ENCODE measurements around the gene MUC4. TPM values are rescaled to one million over a fixed set of nuclear protein-coding genes. Genes with fewer than 3 reads are reported as not detected.
A peak's percentile ranks its signal among the peaks of the same experiment; 100 is the strongest.
"Not testable (repeated sequence)": the region's sequence is repeated elsewhere in the genome, so short reads cannot be mapped to it uniquely, and the experiment has no call there.

MUC4 gene
- total RNA-seq, 1 donor from 2014 or later: not detected

- H3K4me3 Mint-ChIP-seq; H3K27ac Mint-ChIP-seq; H3K79me2 ChIP-seq (ENCODE audit: low read depth); H3K9me3 ChIP-seq (ENCODE audit: low read depth); H3K4me2 ChIP-seq; DNase-seq (ENCODE audit: low spot score); H3K9ac ChIP-seq; H2AFZ ChIP-seq (replicated peaks); H3K27ac ChIP-seq; H3K36me3 ChIP-seq; H4K20me1 ChIP-seq (ENCODE audit: low read depth); H3K9me3 Mint-ChIP-seq; H3K4me3 ChIP-seq; H3K27me3 ChIP-seq; H3K27me3 Mint-ChIP-seq (ENCODE audit: insufficient read depth, low read depth): not testable (repeated sequence)
- Mint-ChIP-seq H3K36me3 (peaks cover 10% of the 10 kb centered on the region), H3K4me1 (peaks cover 38% of the 10 kb centered on the region)
- peaks cover 14% of the 10 kb centered on the region for H3F3A ChIP-seq (ENCODE audit: low read depth)
- peaks cover 13% of the 10 kb centered on the region for H3K4me1 ChIP-seq
These were observed 92.0 kb downstream of the MUC4 start for GRCh38 chr3:195719514-195720254.

- Mint-ChIP-seq H3K4me1 (peaks cover 38% of the 10 kb centered on the region), H3K27me3 (ENCODE audit: insufficient read depth, low read depth) (peaks cover 6% of the 10 kb centered on the region), H3K9me3 (peaks cover 2% of the 10 kb centered on the region), H3K27ac (peak overlapping the region; percentile 2), H3K36me3 (peaks cover 15% of the 10 kb centered on the region), H3K4me3 (peak overlapping the region; percentile 24)
- Histone ChIP-seq H3K79me2 (ENCODE audit: low read depth) (no peaks in the 10 kb centered on the region), H3F3A (ENCODE audit: low read depth) (peaks cover 14% of the 10 kb centered on the region), H3K27me3 (no peaks in the 10 kb centered on the region), H3K27ac (no peak overlapping the region), H2AFZ (replicated peaks) (no peak overlapping the region), H3K9ac (no peak overlapping the region), H3K4me1 (peaks cover 13% of the 10 kb centered on the region), H4K20me1 (ENCODE audit: low read depth) (no peaks in the 10 kb centered on the region), H3K9me3 (ENCODE audit: low read depth) (no peaks in the 10 kb centered on the region), H3K36me3 (no peaks in the 10 kb centered on the region), H3K4me2 (peak overlapping the region; percentile 4), H3K4me3 (no peak overlapping the region)
- no peak for TF ChIP-seq EZH2phosphoT487 (IDR thresholded peaks at IDR 0.05)
- TF ChIP-seq EZH2 (IDR thresholded peaks at IDR 0.05): no peak
- no peak for TF ChIP-seq CTCF (IDR thresholded peaks at IDR 0.05)
- DNase-seq (ENCODE audit: low spot score): peak; percentile 65
These were observed 93.2 kb downstream of the MUC4 start for GRCh38 chr3:195718477-195718984.

- Histone ChIP-seq H3K27ac (no peak overlapping the region), H3F3A (ENCODE audit: low read depth) (peaks cover 14% of the 10 kb centered on the region), H3K27me3 (no peaks in the 10 kb centered on the region), H3K79me2 (ENCODE audit: low read depth) (no peaks in the 10 kb centered on the region), H3K36me3 (no peaks in the 10 kb centered on the region), H3K4me1 (peaks cover 13% of the 10 kb centered on the region), H3K9me3 (ENCODE audit: low read depth) (no peaks in the 10 kb centered on the region), H4K20me1 (ENCODE audit: low read depth) (no peaks in the 10 kb centered on the region), H3K4me3 (no peak overlapping the region), H3K9ac (no peak overlapping the region), H3K4me2 (peak overlapping the region; percentile 4), H2AFZ (replicated peaks) (no peak overlapping the region)
- peaks cover 15% of the 10 kb centered on the region for H3K36me3 Mint-ChIP-seq
- H3K4me1 Mint-ChIP-seq: peaks cover 38% of the 10 kb centered on the region
- peaks cover 2% of the 10 kb centered on the region for H3K9me3 Mint-ChIP-seq
- no peak for TF ChIP-seq CTCF (IDR thresholded peaks at IDR 0.05)
- peak overlapping the region; percentile 32 for H3K27ac Mint-ChIP-seq
- DNase-seq (ENCODE audit: low spot score): no peak
- no peak overlapping the region for H3K4me3 Mint-ChIP-seq
- peaks cover 6% of the 10 kb centered on the region for H3K27me3 Mint-ChIP-seq (ENCODE audit: insufficient read depth, low read depth)
These were observed 93.8 kb downstream of the MUC4 start for GRCh38 chr3:195717852-195718476.

GRCh38 chr3:195717416-195717815, 94.3 kb downstream of the MUC4 start:
- peaks cover 2% of the 10 kb centered on the region for H3K9me3 Mint-ChIP-seq
- H3K9me3 ChIP-seq (ENCODE audit: low read depth): no peaks in the 10 kb centered on the region
- no peak overlapping the region for H3K27ac Mint-ChIP-seq
- H3K27me3 Mint-ChIP-seq (ENCODE audit: insufficient read depth, low read depth): peaks cover 6% of the 10 kb centered on the region
- peaks cover 15% of the 10 kb centered on the region for H3K36me3 Mint-ChIP-seq
- peaks cover 38% of the 10 kb centered on the region for H3K4me1 Mint-ChIP-seq
- no peaks in the 10 kb centered on the region for H3K27me3 ChIP-seq
- no peak overlapping the region for H3K4me2 ChIP-seq
- no peaks in the 10 kb centered on the region for H3K36me3 ChIP-seq
- peaks cover 14% of the 10 kb centered on the region for H3F3A ChIP-seq (ENCODE audit: low read depth)
- H3K4me1 ChIP-seq: peaks cover 13% of the 10 kb centered on the region
- H3K4me3 Mint-ChIP-seq: peak overlapping the region; percentile 8
- TF ChIP-seq EZH2 (IDR thresholded peaks at IDR 0.05) (no peak), CTCF (IDR thresholded peaks at IDR 0.05) (no peak), EZH2phosphoT487 (IDR thresholded peaks at IDR 0.05) (no peak)
- H3K4me3 ChIP-seq: no peak overlapping the region
- no peak overlapping the region for H2AFZ ChIP-seq (replicated peaks)
- no peaks in the 10 kb centered on the region for H4K20me1 ChIP-seq (ENCODE audit: low read depth)
- no peak overlapping the region for H3K27ac ChIP-seq
- no peak overlapping the region for H3K9ac ChIP-seq
- no peak for DNase-seq (ENCODE audit: low spot score)
- no peaks in the 10 kb centered on the region for H3K79me2 ChIP-seq (ENCODE audit: low read depth)

All from neural progenitor cell (in vitro differentiated cells).